SK-N-SH (cell line): ENCODE measurements around the gene CEP112. TPM values are rescaled to one million over a fixed set of nuclear protein-coding genes. Genes with fewer than 3 reads are reported as not detected.

Source experiments
- CTCF ChIA-PET: fragments of 300-600, 350-600 bp; formaldehyde crosslinking; extraction: SDS; loops from one replicate; lab custom pipeline; 2021; lab: Yijun Ruan, JAX
- POLR2A ChIA-PET: fragments of 350-600 bp; sonication (Branson Sonifier 250); formaldehyde crosslinking; extraction: SDS; loops from one replicate; lab custom pipeline; 2020; ENCODE audit warnings: antibody characterized with exemption, inconsistent platforms; lab: Yijun Ruan, JAX
- DNase-seq: peaks from one replicate; pipeline ENCODE4 v3.0.0; 2012
- H2AFZ ChIP-seq: fragments of 200-600 bp; sonication (generic); 2 replicates; pipeline ENCODE4 v1.8.1; 2016; ENCODE audit warnings: antibody characterized with exemption, mild to moderate bottlenecking, low read depth
- H3F3A ChIP-seq: fragments of 200-600 bp; sonication (generic); replicated peaks from 2 replicates; pipeline ENCODE3; 2016; ENCODE audit warnings: antibody characterized with exemption, mild to moderate bottlenecking; ENCODE audit not compliant: insufficient read depth
- H3K27ac ChIP-seq, 2 experiments: fragments of 200-500 bp in 1 of 2; fragments of 200-600 bp in 1 of 2; sonication (Bioruptor generic) in 1 of 2; sonication (generic), shearing (Covaris generic) in 1 of 2; 2 replicates each; pipeline versions ENCODE4 v1.5.1 to v1.6.1; 2014 to 2016; ENCODE audit warnings: low read depth in 2 of 2, inconsistent platforms in 1 of 2, low read length in 1 of 2, mild to moderate bottlenecking in 1 of 2, mixed read lengths in 1 of 2
- H3K27me3 ChIP-seq: fragments of 200-600 bp; sonication (generic), shearing (Covaris generic); 2 replicates; pipeline ENCODE4 v1.6.1; 2016; ENCODE audit warnings: mixed run types; ENCODE audit not compliant: insufficient read depth
- H3K36me3 ChIP-seq, 2 experiments: fragments of 200-500 bp in 1 of 2; fragments of 200-600 bp in 1 of 2; sonication (Bioruptor generic) in 1 of 2; sonication (generic) in 1 of 2; replicated peaks in 1 of 2; 2 replicates each; pipeline versions ENCODE3 to v1.5.1; 2014 to 2016; ENCODE audit warnings: low read length in 1 of 2, mild to moderate bottlenecking in 1 of 2; ENCODE audit not compliant: insufficient read depth in 2 of 2, control insufficient read depth in 1 of 2
- H3K4me1 ChIP-seq, 2 experiments: fragments of 200-500 bp in 1 of 2; fragments of 200-600 bp in 1 of 2; sonication (Bioruptor generic) in 1 of 2; sonication (generic), shearing (Covaris generic) in 1 of 2; 2 replicates each; pipeline versions ENCODE4 v1.5.1 to v1.6.1; 2014 to 2016; ENCODE audit warnings: low read depth in 1 of 2, low read length in 1 of 2, mixed run types in 1 of 2; ENCODE audit not compliant: insufficient read depth in 2 of 2, control insufficient read depth in 1 of 2
- H3K4me2 ChIP-seq: fragments of 200-600 bp; sonication (generic), shearing (Covaris generic); 2 replicates; pipeline ENCODE4 v1.6.1; 2017; ENCODE audit warnings: mixed run types
- H3K4me3 ChIP-seq, 2 experiments: fragments of 200-500 bp in 1 of 2; fragments of 200-600 bp in 1 of 2; sonication (Bioruptor generic) in 1 of 2; sonication (generic), shearing (Covaris generic) in 1 of 2; 2 replicates each; pipeline versions ENCODE4 v1.5.1 to v1.8.1; 2014 to 2016; ENCODE audit warnings: low read depth in 2 of 2, inconsistent platforms in 1 of 2, low read length in 1 of 2, mild to moderate bottlenecking in 1 of 2, mixed read lengths in 1 of 2, moderate library complexity in 1 of 2
- H3K79me2 ChIP-seq: fragments of 200-600 bp; sonication (generic); 2 replicates; pipeline ENCODE4 v1.8.1; 2017; ENCODE audit warnings: mild to moderate bottlenecking; ENCODE audit not compliant: insufficient read depth
- H3K9ac ChIP-seq: fragments of 200-600 bp; sonication (generic); 2 replicates; pipeline ENCODE4 v1.6.1; 2017; ENCODE audit warnings: mixed run types
- H3K9me2 ChIP-seq: fragments of 200-600 bp; sonication (generic); 2 replicates; pipeline ENCODE4 v1.6.1; 2017; ENCODE audit warnings: mixed run types
- H3K9me3 ChIP-seq: fragments of 200-600 bp; sonication (generic); 2 replicates; pipeline ENCODE4 v1.6.1; 2017; ENCODE audit warnings: mixed run types, mild to moderate bottlenecking, moderate library complexity
- H4K20me1 ChIP-seq: fragments of 200-600 bp; sonication (generic); 2 replicates; pipeline ENCODE4 v1.6.1; 2017; ENCODE audit warnings: mild to moderate bottlenecking, mixed run types; ENCODE audit not compliant: insufficient read depth
- FOSL2 ChIP-seq: IDR thresholded peaks from 2 replicates; pipeline ENCODE4 v1.4.0; 2012; ENCODE audit warnings: low read depth, mild to moderate bottlenecking, moderate library complexity, borderline replicate concordance
- FOXM1 ChIP-seq: IDR thresholded peaks from 2 replicates; pipeline ENCODE4 v1.4.0; 2012; ENCODE audit warnings: low read depth, mild to moderate bottlenecking
- IRF3 ChIP-seq: fragments of 150-350 bp; IDR thresholded peaks from 2 replicates; pipeline ENCODE4 v1.6.1; 2016; ENCODE audit warnings: mild to moderate bottlenecking, low read depth, low read length
- MEF2A ChIP-seq: IDR thresholded peaks from 2 replicates; pipeline ENCODE4 v1.4.0; 2012; ENCODE audit warnings: low read depth, borderline replicate concordance
- PBX3 ChIP-seq: IDR thresholded peaks from 2 replicates; pipeline ENCODE4; 2012
- POLR2AphosphoS5 ChIP-seq: IDR thresholded peaks from 2 replicates; pipeline ENCODE4 v1.6.1; 2012; ENCODE audit warnings: low read depth, low read length
- RXRA ChIP-seq: IDR thresholded peaks from 2 replicates; pipeline ENCODE4 v1.4.0; 2012; ENCODE audit warnings: low read depth, mild to moderate bottlenecking, borderline replicate concordance
- SMC3 ChIP-seq: IDR thresholded peaks from 2 replicates; pipeline ENCODE4 v1.6.1; 2012; ENCODE audit warnings: low read depth, low read length, improper control_type of control experiment
- USF2 ChIP-seq: fragments of 150-350 bp; IDR thresholded peaks from 2 replicates; pipeline ENCODE4 v1.6.1; 2017; ENCODE audit warnings: antibody characterized with exemption, low read length, low read depth, borderline replicate concordance
- YY1 ChIP-seq: IDR thresholded peaks from 2 replicates; pipeline ENCODE4 v1.4.0; 2012; ENCODE audit warnings: low read depth, mild to moderate bottlenecking
- WGBS: methylation state at CpG from one replicate; pipeline ENCODE4 v1.1.6; 2017; ENCODE audit warnings: low lambda C conversion rate; 5-methylcytosine and 5-hydroxymethylcytosine counted together
- polyA plus RNA-seq, 3 experiments: library from polyadenylated mRNA; depleted of rRNA; stranded (reverse); fragments of >200 nt; gene quantifications; 2 replicates each; pipeline ENCODE4 v1.2.3, GENCODE V29; 2012

CEP112 gene
- polyA plus RNA-seq, 1 of the 3 experiments (the other 2 are of a cell fraction), result 7.9 TPM

DNA sequence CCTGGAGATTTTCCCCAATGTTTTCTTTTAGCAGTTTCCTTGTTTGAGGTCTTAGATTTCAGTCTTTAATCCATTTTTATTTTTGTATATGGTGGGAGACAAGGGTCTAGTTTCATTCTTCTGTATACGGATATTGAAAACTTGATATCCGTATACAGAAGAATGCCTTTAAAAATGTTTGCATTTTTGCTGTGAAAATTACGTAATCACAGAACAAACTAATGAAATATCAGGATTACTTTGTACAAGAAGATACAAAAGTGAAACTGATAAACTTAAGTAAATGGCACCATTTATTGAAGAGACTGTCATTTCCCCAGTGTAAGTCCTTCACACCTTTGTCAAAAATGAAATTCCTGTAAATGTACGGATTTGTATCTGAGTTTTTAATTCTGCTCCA, 13.3 kb downstream of the CEP112 start:
- no peaks in the 10 kb centered on the region for H3K4me1 ChIP-seq
- H3K9me3 ChIP-seq, result peaks cover 10% of the 10 kb centered on the region; the same call in 1 of the 2 replicates
- H3K4me3 ChIP-seq, result no peak overlapping the region
- peaks cover 41 to 73% of the 10 kb centered on the region in 2 experiments for H3K36me3 ChIP-seq
- H2AFZ ChIP-seq, result no peak overlapping the region
- ChIA-PET CTCF (interaction anchor here (3.7 kb wide), 1 partner anchor 14 kb away, joined by 29 read pairs; no protein-coding TSS in a partner anchor), POLR2A (no interaction called here)
- no peaks in the 10 kb centered on the region for H3K27me3 ChIP-seq
- H3F3A ChIP-seq, result no peaks in the 10 kb centered on the region
- H3K9ac ChIP-seq, result no peak overlapping the region
- H4K20me1 ChIP-seq, result no peaks in the 10 kb centered on the region
- TF ChIP-seq SMC3 (no peak), FOXM1 (no peak), POLR2AphosphoS5 (no peak), FOSL2 (no peak), USF2 (no peak), MEF2A (no peak)
- H3K9me2 ChIP-seq, result no peaks in the 10 kb centered on the region
- no peak for DNase-seq
- H3K27ac ChIP-seq, result no peak overlapping the region
- WGBS, result 95% methylated on average over 4 of the region's 4 CpGs
- H3K79me2 ChIP-seq, result 0 out of 2 replicates have a peak, but pooled peaks cover 4% of the 10 kb centered on the region
- no peak overlapping the region for H3K4me2 ChIP-seq

GRCh38 chr17:66177048-66177447, 14.9 kb downstream of the CEP112 start:
- Histone ChIP-seq H3K4me1 (no peaks in the 10 kb centered on the region), H3K36me3 (peaks cover 34 to 60% of the 10 kb centered on the region in 2 experiments), H3K79me2 (no peaks in the 10 kb centered on the region), H2AFZ (no peak overlapping the region), H3F3A (no peaks in the 10 kb centered on the region), H3K4me3 (no peak overlapping the region), H4K20me1 (no peaks in the 10 kb centered on the region), H3K27ac (no peak overlapping the region), H3K9me2 (no peaks in the 10 kb centered on the region), H3K9ac (no peak overlapping the region), H3K9me3 (peaks cover 10% of the 10 kb centered on the region; the same call in 1 of the 2 replicates), H3K4me2 (no peak overlapping the region), H3K27me3 (no peaks in the 10 kb centered on the region)
- no peak for DNase-seq
- ChIA-PET CTCF (interaction anchor here (0.9 to 3.7 kb wide), 3 partner anchors 12 to 45 kb away, joined by 3 to 29 read pairs (median 4); no protein-coding TSS in a partner anchor), POLR2A (no interaction called here)
- TF ChIP-seq PBX3 (no peak), IRF3 (no peak), YY1 (no peak), RXRA (no peak)
